PFSK-1 (cell line): ENCODE measurements around the gene ATMIN.

Source experiments
- FOXP2 ChIP-seq: optimal IDR thresholded peaks from 2 replicates; pipeline ENCODE3; 2011; ENCODE audit warnings: borderline replicate concordance, control low read depth, inconsistent platforms; ENCODE audit not compliant: insufficient read depth; ENCODE audit errors: extremely low read length, extremely low read depth
- POLR2AphosphoS5 ChIP-seq: IDR thresholded peaks from 2 replicates; pipeline ENCODE4 v1.6.1; 2012; ENCODE audit warnings: low read depth, mild to moderate bottlenecking, control low read depth, low read length, moderate library complexity
- REST ChIP-seq, 2 experiments: IDR thresholded peaks; 2 replicates each; pipeline versions ENCODE4 v1.6.1 to v1.8.0; 2011 to 2012; ENCODE audit warnings: low read depth in 2 of 2, low read length in 2 of 2, control low read depth in 1 of 2, inconsistent platforms in 1 of 2, mild to moderate bottlenecking in 1 of 2, moderate library complexity in 1 of 2; ENCODE audit not compliant: insufficient read depth in 1 of 2
- SIN3A ChIP-seq: IDR thresholded peaks from 2 replicates; pipeline ENCODE4 v1.6.1; 2012; ENCODE audit warnings: mild to moderate bottlenecking, low read length, moderate library complexity, borderline replicate concordance; ENCODE audit not compliant: insufficient read depth
- TAF1 ChIP-seq: IDR thresholded peaks from 2 replicates; pipeline ENCODE4 v1.6.1; 2012; ENCODE audit warnings: low read length, control low read depth, borderline replicate concordance; ENCODE audit not compliant: insufficient read depth

The ATMIN gene

GRCh38 chr16:81042821-81043220, 7.2 kb downstream of the ATMIN start:
- TF ChIP-seq POLR2AphosphoS5 (no peak), TAF1 (no peak), FOXP2 (no peak), SIN3A (no peak), REST (IDR thresholded peaks at IDR 0.05; ENCODE audit: insufficient read depth in 1 of 2, low read depth in 2 of 2, low read length in 2 of 2) (no peak)

GRCh38 chr16:81053761-81054160, 18.1 kb downstream of the ATMIN start:
- TF ChIP-seq TAF1 (no peak), FOXP2 (no peak), POLR2AphosphoS5 (no peak), SIN3A (no peak), REST (IDR thresholded peaks at IDR 0.05; ENCODE audit: insufficient read depth in 1 of 2, low read depth in 2 of 2, low read length in 2 of 2) (no peak)

GRCh38 chr16:81060576-81061306, 25.1 kb downstream of the ATMIN start:
- TF ChIP-seq REST (IDR thresholded peaks at IDR 0.05; ENCODE audit: insufficient read depth in 1 of 2, low read depth in 2 of 2, low read length in 2 of 2) = no peak
- no peak for TF ChIP-seq TAF1
- TF ChIP-seq FOXP2 = no peak
- TF ChIP-seq SIN3A = no peak
- no peak for TF ChIP-seq POLR2AphosphoS5

GRCh38 chr16:81061307-81061640, 25.6 kb downstream of the ATMIN start:
- TF ChIP-seq TAF1 (no peak), POLR2AphosphoS5 (no peak), REST (IDR thresholded peaks at IDR 0.05; ENCODE audit: insufficient read depth in 1 of 2, low read depth in 2 of 2, low read length in 2 of 2) (no peak), FOXP2 (no peak), SIN3A (no peak)
